Fibroblast of skin of back (primary cell): ENCODE results near the gene TMEM131L.
"Not testable (repeated sequence)": the region's sequence is repeated elsewhere in the genome, so short reads cannot be mapped to it uniquely, and the experiment has no call there.

Source experiments
- DNase-seq: peaks from one replicate; pipeline ENCODE4 v3.0.0-alpha.2; 2013

TMEM131L gene

GRCh38 chr4:153449338-153449737 lies 16.8 kb upstream of the TMEM131L start:
- no peak for DNase-seq

GRCh38 chr4:153450544-153450917 lies 15.6 kb upstream of the TMEM131L start:
- DNase-seq = no peak

- peak; percentile 13 for DNase-seq
Observed at GRCh38 chr4:153451145-153451544, 15.0 kb upstream of the TMEM131L start.

- no peak for DNase-seq
Observed at GRCh38 chr4:153451911-153452657, 14.1 kb upstream of the TMEM131L start.

GRCh38 chr4:153452658-153453378 lies 13.3 kb upstream of the TMEM131L start:
- DNase-seq = no peak

- DNase-seq = no peak
Observed at GRCh38 chr4:153453402-153453801, 12.8 kb upstream of the TMEM131L start.

GRCh38 chr4:153458969-153459368 lies 7.2 kb upstream of the TMEM131L start:
- DNase-seq = no peak

GRCh38 chr4:153461549-153461948 lies 4.6 kb upstream of the TMEM131L start:
- DNase-seq = not testable (repeated sequence)

GRCh38 chr4:153464068-153464467 lies 2.1 kb upstream of the TMEM131L start:
- DNase-seq = peak; percentile 41

GRCh38 chr4:153465140-153465539 lies 1.0 kb upstream of the TMEM131L start:
- no peak for DNase-seq

GRCh38 chr4:153465615-153466080 lies 512 bp upstream of the TMEM131L start:
- peak; percentile 63 for DNase-seq

- no peak for DNase-seq
Observed at GRCh38 chr4:153466949-153467896, 1.1 kb downstream of the TMEM131L start.

- peak; percentile 38 for DNase-seq
Observed at GRCh38 chr4:153467897-153468262, 1.7 kb downstream of the TMEM131L start.

GRCh38 chr4:153468587-153468986 lies 2.4 kb downstream of the TMEM131L start:
- peak; percentile 65 for DNase-seq

- DNase-seq = no peak
Observed at GRCh38 chr4:153469031-153469430, 2.9 kb downstream of the TMEM131L start.

- DNase-seq = not testable (repeated sequence)
Observed at GRCh38 chr4:153471071-153471697, 5.0 kb downstream of the TMEM131L start.

- no peak for DNase-seq
Observed at GRCh38 chr4:153471698-153472093, 5.5 kb downstream of the TMEM131L start.

- DNase-seq = no peak
Observed at GRCh38 chr4:153472122-153473037, 6.2 kb downstream of the TMEM131L start.

GRCh38 chr4:153474251-153474650 lies 8.1 kb downstream of the TMEM131L start:
- no peak for DNase-seq

- no peak for DNase-seq
Observed at GRCh38 chr4:153476829-153477574, 10.8 kb downstream of the TMEM131L start.
